Measurements from ENCODE around the gene EPM2A. TPM values are rescaled to one million over a fixed set of nuclear protein-coding genes. Genes with fewer than 3 reads are reported as not detected.
A peak's percentile ranks its signal among the peaks of the same experiment; 100 is the strongest.

Gene EPM2A
- total RNA-seq, 1 experiment from 2014 or later, result 2.5 TPM

DNA sequence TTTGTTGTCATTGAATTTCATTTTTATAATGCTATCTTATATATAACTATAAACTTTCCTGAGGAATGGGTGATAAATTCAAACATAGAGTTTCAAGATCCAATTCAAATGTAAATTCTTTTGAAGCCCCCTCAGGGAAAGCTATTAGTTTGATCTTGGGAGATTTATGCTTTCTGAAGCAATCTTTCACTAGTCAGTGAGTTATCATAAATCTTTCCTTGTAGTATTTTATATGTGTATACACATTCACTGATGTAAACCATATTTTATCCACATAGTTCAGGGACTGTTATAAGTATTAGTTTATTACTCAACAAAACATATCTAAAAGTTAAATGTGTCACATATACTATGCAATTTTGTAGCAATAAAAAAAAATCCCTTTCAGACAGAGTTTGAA lies 2.9 kb upstream of the EPM2A start:
- Mint-ChIP-seq H3K36me3 (ENCODE audit: insufficient read depth, unreplicated experiment) (peaks cover 15% of the 10 kb centered on the region), H3K4me3 (ENCODE audit: low read depth, unreplicated experiment) (no peak overlapping the region), H3K9me3 (ENCODE audit: low read depth, unreplicated experiment) (no peaks in the 10 kb centered on the region), H3K4me1 (ENCODE audit: low read depth, unreplicated experiment) (no peaks in the 10 kb centered on the region), H3K27ac (ENCODE audit: unreplicated experiment) (no peak overlapping the region), H3K27me3 (ENCODE audit: unreplicated experiment) (no peaks in the 10 kb centered on the region)
- intact Hi-C loops (cut with micrococcal nuclease; ENCODE audit: unreplicated experiment), result loop anchor here (10.0 kb wide), 1 partner anchor 147 kb away; no protein-coding TSS in a partner anchor
- no peak for TF ChIP-seq CTCF (IDR thresholded peaks at IDR 0.05; ENCODE audit: unreplicated experiment)
- CTCF ChIA-PET, result no interaction called here
- no TSS peak for BruUV-seq (replicated peaks)
- no peak for DNase-seq

GRCh38 chr6:145736661-145737144 lies 1.4 kb upstream of the EPM2A start:
- CTCF ChIA-PET, result no interaction called here
- no peak overlapping the region for H3K4me3 Mint-ChIP-seq (ENCODE audit: low read depth, unreplicated experiment)
- DNase-seq, result no peak
- H3K27ac Mint-ChIP-seq (ENCODE audit: unreplicated experiment), result no peak overlapping the region
- peaks cover 15% of the 10 kb centered on the region for H3K36me3 Mint-ChIP-seq (ENCODE audit: insufficient read depth, unreplicated experiment)
- no TSS peak for BruUV-seq (replicated peaks)
- H3K27me3 Mint-ChIP-seq (ENCODE audit: unreplicated experiment), result no peaks in the 10 kb centered on the region
- intact Hi-C loops (cut with micrococcal nuclease; ENCODE audit: unreplicated experiment), result loop anchor here (10.0 kb wide), 1 partner anchor 148 kb away; no protein-coding TSS in a partner anchor
- no peaks in the 10 kb centered on the region for H3K9me3 Mint-ChIP-seq (ENCODE audit: low read depth, unreplicated experiment)
- TF ChIP-seq CTCF (IDR thresholded peaks at IDR 0.05; ENCODE audit: unreplicated experiment), result no peak
- no peaks in the 10 kb centered on the region for H3K4me1 Mint-ChIP-seq (ENCODE audit: low read depth, unreplicated experiment)

GRCh38 chr6:145734486-145735355 lies 599 bp downstream of the EPM2A start:
- CTCF ChIA-PET, result interaction anchor here (0.6 to 1.1 kb wide), 2 partner anchors 153 to 578 kb away, joined by 3 read pairs; no protein-coding TSS in a partner anchor
- peaks cover 2% of the 10 kb centered on the region for H3K9me3 Mint-ChIP-seq (ENCODE audit: low read depth, unreplicated experiment)
- intact Hi-C loops (cut with micrococcal nuclease; ENCODE audit: unreplicated experiment), result loop anchor here (1.0 to 10.0 kb wide), 2 partner anchors 79 to 150 kb away; no protein-coding TSS in a partner anchor
- no peaks in the 10 kb centered on the region for H3K27me3 Mint-ChIP-seq (ENCODE audit: unreplicated experiment)
- TSS peak; percentile 68 for BruUV-seq (replicated peaks)
- H3K36me3 Mint-ChIP-seq (ENCODE audit: insufficient read depth, unreplicated experiment), result peaks cover 15% of the 10 kb centered on the region
- DNase-seq, result peak; percentile 84
- H3K4me1 Mint-ChIP-seq (ENCODE audit: low read depth, unreplicated experiment), result no peaks in the 10 kb centered on the region
- no peak for TF ChIP-seq CTCF (IDR thresholded peaks at IDR 0.05; ENCODE audit: unreplicated experiment)
- peak overlapping the region; percentile 90 for H3K4me3 Mint-ChIP-seq (ENCODE audit: low read depth, unreplicated experiment)
- peak overlapping the region; percentile 94 for H3K27ac Mint-ChIP-seq (ENCODE audit: unreplicated experiment)

GRCh38 chr6:145733810-145734209 lies 1.5 kb downstream of the EPM2A start:
- Mint-ChIP-seq H3K9me3 (ENCODE audit: low read depth, unreplicated experiment) (peaks cover 5% of the 10 kb centered on the region), H3K36me3 (ENCODE audit: insufficient read depth, unreplicated experiment) (peaks cover 15% of the 10 kb centered on the region), H3K27ac (ENCODE audit: unreplicated experiment) (no peak overlapping the region), H3K4me3 (ENCODE audit: low read depth, unreplicated experiment) (no peak overlapping the region), H3K27me3 (ENCODE audit: unreplicated experiment) (no peaks in the 10 kb centered on the region), H3K4me1 (ENCODE audit: low read depth, unreplicated experiment) (no peaks in the 10 kb centered on the region)
- intact Hi-C loops (cut with micrococcal nuclease; ENCODE audit: unreplicated experiment), result loop anchor here (1.0 to 10.0 kb wide), 2 partner anchors 79 to 151 kb away; no protein-coding TSS in a partner anchor
- BruUV-seq (replicated peaks), result no TSS peak
- no peak for TF ChIP-seq CTCF (IDR thresholded peaks at IDR 0.05; ENCODE audit: unreplicated experiment)
- CTCF ChIA-PET, result no interaction called here
- no peak for DNase-seq
